ENCODE measurements around the gene CSF1R.
"Not testable (repeated sequence)": the region's sequence is repeated elsewhere in the genome, so short reads cannot be mapped to it uniquely, and the experiment has no call there.

Gene CSF1R

DNA sequence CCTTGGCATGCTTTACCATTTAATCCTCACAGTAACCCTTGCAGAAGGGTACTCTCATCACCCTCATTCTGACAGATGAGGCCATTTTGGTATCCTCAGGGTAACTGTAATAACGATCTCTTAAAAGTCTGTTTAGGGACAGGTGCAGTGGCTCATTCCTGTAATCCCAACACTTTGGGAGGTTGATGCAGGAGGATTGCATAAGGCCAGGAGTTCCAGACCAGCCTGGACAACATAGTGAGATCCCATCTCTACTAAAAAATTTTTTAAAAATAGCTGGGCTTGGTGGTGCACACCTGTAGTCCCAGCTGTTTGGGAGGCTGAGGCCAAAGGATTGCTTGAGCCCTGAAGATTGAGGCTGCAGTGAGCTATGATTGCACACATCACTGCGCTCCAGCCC is 31.8 kb downstream of the CSF1R start:
- DNase-seq (ENCODE audit: low spot score), result no peak

DNA sequence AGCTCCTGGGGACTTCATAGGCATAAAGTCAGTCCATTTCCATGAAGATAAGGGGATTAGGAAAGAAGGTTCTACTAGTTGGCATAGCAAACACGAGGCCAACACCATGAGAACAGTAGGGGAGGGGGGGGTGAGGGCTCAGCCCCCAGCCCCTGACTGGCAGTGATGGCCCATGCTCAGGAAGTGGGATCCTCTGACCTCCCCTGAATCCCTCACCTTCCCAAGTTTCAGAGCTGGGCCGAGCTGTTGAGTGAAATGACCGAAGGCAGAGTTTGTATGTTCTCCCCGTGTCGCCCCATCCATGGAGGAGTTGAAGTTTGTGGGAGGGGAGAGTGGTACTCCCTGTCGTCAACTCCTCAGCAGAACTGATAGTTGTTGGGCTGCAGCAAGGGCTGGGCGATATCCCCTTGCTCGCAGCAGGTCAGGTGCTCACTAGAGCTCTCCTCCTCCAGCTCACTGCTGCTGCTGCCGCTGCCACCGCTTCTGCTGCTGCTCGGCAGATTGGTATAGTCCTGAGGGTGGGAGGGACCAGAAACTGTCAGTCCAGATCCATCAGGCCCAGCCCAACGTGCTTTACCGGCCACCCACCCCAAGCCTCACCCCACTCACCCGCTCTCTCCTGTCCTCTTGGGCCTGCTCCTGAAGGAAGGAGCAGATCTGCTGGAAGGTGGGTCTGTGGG is 32.5 kb downstream of the CSF1R start:
- DNase-seq (ENCODE audit: low spot score), result no peak

DNA sequence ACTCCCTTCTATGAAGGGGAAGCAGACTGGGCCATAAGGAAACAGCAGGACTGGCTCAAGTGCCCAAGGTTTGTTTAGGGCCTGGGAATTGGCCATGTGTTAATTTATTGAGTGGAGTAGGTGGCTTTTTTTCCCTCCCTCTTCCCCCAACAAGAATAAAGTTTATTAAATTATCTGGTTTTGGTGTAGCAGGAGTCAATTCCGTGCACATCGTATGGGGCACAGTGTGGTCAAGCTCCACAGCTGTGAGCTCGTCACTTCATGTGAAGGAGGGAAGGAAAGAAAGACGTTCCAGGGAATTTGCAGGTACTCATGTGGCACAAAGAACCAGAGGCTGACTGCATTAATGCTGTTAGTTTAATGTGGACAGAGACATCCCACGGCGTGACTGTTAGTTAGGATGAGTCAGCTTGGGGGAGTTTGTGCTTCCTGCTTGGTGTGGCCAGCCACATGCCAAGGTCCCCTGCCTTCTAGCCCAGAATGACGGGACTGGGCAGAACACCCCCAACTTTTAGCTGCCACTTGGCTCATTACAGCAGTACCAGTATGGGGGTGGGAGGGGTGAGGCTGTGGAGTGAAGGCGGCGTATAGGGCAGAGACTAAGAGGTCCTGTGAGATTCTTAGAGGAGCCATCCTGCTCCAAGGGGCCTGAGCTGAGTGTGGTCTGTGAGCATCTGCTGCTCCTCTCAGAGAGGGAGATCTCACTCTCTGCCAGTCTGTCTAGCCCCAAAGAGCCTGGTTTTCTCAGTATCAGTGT is 33.2 kb downstream of the CSF1R start:
- no peak for DNase-seq (ENCODE audit: low spot score)

DNA sequence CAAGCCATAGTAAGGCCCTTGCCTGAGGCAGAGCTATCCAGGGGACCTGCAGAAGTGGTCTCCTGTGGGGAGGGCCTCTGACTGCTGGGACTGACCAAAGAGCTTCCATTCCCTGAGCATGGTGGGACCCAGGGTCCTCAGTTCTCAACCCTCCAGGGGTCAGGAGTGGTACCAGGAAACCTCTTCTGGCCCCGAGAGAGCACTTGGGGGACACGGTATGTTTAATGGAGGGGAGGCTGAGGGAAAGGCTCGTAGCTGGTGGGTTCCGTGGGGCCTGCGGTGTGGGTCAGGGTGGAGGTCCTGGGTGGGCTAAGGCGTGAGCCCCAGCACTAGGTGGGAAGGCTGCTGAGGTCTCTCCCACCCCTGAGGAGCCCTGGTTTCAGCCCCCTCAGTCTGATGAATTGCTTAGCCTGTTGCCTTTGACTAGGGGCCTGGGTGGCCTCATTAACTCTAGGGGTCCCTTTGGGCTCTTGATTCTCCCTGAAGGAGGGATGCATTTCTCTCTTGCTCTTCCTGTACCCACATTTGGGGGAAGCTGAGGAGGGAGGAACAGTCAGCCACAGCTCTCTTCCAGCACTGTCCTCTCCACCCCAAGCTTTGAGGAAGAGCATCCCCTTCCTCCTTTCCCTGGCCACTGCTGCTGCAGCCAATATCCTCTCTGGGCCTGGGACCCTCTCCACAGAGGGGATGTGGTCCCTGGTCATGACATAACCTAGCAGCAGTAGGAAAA is 34.0 kb downstream of the CSF1R start:
- DNase-seq (ENCODE audit: low spot score), result no peak

DNA sequence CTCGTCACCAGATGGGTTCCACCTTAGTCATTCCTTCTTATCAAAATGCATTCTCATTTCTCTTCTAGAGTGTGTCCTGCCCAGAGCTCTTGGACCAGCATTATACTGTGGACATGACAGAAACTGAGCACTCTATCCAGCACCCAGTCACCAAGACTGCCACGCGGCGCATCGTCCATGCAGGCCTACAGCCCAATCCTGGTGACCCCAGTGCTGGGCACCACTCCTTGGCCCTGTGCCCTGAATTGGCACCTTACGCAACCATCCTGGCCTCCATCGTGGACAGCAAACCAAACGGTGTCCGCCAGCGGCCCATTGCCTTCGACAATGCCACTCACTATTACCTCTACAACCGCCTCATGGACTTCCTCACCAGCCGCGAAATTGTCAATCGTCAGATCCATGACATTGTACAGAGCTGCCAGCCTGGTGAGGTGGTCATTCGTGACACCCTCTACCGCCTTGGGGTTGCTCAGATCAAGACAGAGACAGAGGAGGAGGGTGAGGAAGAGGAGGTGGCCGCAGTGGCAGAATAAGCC is 34.6 kb downstream of the CSF1R start:
- no peak for DNase-seq (ENCODE audit: low spot score)

DNA sequence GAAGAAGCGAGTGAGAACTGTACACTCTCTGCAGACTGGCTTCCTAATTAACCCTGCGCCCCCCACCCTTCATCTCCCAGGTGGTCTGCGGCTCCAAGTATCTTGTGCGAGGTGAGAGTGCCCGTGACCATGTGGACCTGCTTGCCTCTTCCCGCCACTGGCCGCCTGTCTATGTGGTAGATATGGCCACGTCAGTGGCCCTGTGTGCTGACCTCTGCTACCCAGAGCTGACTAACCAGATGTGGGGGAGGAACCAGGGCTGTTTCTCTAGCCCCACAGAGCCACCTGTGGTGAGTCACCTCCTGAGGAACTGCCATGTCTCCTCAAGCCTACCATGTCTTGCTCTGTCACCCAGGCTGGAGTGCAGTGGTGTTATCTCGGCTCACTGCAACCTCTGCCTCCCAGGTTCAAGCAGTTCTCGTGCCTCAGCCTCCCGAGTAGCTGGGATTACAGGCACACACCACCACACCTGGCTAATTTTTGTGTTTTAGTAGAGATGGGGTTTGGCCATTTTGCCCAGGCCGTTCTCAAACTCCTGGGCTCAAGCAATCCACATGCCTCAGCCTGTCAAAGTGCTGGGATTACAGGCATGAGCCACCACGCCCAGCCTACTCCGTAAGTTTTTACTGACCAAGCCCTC is 36.1 kb downstream of the CSF1R start:
- DNase-seq (ENCODE audit: low spot score), result not testable (repeated sequence)

DNA sequence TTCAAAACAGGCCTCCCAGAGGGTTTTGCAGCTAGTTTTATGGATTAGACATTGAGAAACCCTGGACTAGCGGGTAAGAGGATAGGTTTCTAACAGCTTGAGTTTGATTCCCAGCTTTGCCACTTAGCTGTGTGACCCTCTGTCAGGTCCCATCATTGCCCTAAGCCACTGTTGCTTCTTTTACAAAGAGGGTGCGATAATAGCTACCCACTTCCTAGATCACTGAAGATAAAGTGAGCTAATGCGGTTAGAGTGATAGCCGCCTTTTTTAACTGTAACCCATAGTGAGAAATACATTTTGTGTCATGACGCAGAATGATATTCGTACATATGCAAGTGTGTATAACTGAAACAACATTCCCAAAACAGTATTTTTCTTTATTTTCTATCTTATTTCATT is 40.3 kb downstream of the CSF1R start:
- no peak for DNase-seq (ENCODE audit: low spot score)

DNA sequence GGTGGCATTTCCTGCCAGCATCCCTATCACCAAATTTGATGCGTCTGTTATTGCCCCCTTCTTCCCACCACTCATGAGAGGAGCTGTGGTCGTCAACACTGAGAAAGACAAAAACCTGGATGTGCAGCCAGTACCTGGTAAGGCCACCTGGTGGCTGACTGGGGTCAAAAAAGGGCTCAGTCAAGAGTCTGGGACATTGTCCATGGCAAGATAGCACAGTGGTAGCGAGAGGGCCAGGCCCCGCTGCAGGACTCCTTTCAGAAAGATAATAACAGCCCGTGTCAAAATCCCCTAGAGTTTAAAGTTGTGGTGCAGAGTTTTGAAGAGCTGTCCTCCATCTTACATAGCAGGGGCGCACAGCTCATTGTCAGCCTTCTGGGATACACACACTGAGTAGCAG is 40.8 kb downstream of the CSF1R start:
- DNase-seq (ENCODE audit: low spot score), result no peak

DNA sequence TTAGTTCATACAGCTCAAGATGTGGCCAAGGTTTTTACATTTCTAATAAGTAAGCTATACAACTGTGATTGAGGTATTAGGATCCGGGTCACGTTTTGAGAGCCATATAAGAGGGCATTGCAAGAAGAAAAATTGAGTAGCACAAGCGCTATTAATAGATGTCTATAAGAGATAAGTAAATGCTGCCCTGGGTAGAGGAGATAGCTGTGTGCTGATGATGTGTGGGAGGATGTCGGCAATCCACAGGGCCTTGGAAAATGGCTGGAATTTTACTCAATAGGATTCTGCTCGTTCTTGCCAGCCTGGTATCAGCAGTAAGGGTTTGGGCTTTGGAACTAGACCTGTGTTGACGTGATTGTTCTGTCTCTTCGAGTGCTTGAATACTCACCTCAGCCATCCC is 41.6 kb downstream of the CSF1R start:
- no peak for DNase-seq (ENCODE audit: low spot score)

DNA sequence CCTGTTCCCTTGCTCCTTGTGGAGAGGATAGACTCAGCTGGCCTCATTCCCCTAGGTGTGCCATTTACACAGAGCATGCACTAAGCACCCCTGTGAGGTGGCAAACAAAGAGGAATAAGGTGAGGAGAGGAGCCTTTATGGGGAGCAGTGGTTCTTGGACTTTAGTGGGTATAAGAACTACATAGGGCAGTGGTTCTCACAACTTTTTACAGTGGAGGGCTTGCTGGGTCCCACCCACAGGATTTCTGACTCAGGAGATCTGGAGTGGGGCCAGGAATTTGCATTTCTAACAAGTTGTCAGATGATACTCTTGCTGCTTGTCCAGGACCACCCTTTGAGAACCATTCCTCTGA is 42.0 kb downstream of the CSF1R start:
- DNase-seq (ENCODE audit: low spot score), result no peak

DNA sequence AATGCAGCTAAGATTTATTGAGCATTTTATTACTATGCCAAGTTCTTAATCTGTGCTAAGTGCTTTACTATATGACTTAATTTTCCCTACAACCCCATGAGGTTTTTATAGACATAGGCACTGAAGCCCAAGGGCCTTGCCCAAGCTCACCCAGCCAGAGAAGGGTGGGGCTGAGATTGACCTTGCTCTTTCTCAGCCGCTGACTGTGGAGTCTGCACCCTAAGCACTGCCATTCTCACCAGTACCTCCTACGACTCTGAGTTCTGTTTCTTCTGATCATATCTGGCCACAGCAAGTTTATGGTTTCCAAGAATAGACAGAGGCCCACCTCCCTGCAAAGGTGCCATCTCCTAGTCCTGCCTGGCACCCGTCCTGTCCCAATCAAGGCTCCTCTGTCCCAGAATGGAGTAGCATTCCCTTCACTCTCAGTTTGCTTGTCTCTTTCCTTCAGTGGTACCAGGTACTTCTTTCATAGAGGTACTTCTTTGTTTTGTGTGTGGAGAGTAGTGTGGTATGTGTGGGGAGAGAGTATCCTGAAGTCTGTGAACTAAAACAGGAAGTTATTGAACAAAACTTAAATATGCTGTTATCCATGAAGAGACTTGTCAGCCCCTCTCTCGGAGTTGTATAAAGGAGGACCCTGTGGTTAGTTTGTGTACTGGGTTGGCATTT is 42.6 kb downstream of the CSF1R start:
- no peak for DNase-seq (ENCODE audit: low spot score)

DNA sequence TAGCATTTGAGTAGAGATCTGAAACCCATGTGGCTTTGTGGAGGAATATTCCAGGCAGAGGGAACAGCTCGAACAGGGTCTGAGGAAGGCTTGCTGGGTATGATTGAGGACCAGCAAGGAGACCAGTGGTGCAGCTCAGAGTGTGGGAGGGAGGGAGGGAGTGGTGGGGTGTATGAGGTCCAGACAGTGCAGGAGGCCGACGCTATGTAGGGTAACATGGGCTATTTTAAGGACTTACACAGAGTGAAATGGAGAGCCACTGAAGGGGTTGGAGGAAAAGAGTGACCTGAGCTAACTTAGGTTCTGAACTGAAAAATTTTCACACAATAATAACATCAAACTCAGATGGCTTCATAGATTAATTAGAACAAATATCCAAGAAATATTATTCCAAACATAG is 43.9 kb downstream of the CSF1R start:
- DNase-seq (ENCODE audit: low spot score), result no peak

DNA sequence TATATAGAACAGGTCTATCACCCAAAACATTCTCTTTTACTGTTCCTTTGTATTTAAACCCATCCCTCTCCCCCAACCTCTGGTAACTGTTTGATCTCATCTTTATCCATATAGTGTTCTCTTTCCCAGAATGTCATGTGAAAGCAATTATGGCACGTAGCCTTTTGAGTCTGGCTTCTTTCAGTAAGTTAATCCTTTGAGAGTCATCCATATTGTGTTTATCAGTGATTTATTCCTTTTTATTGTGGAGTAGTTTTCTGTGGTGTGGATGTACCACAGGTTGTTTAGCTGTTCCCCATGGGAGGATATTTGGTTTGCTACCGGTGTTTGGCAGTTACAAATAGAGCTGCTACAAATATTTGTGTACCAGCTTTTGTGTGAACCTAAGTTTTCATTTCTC is 47.8 kb downstream of the CSF1R start:
- DNase-seq (ENCODE audit: low spot score), result no peak

DNA sequence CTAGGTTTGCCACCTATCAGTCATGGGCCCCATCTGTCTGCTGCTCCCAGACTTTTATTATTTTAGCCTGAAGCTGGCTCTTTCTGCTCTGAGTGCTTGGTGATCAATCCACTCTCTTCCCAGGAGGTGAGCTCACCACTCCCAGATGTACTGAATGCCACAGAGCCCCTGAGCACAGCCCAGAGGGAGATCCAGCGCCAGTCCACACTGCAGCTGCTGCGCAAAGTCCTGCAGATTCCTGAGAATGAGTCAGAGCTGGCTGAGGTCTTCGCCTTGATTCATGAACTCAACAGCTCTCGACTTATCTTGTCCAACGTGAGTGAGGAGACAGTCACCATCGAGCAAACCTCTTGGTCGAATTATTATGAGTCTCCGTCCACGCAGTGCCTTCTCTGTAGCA is 49.8 kb downstream of the CSF1R start:
- DNase-seq (ENCODE audit: low spot score), result no peak

DNA sequence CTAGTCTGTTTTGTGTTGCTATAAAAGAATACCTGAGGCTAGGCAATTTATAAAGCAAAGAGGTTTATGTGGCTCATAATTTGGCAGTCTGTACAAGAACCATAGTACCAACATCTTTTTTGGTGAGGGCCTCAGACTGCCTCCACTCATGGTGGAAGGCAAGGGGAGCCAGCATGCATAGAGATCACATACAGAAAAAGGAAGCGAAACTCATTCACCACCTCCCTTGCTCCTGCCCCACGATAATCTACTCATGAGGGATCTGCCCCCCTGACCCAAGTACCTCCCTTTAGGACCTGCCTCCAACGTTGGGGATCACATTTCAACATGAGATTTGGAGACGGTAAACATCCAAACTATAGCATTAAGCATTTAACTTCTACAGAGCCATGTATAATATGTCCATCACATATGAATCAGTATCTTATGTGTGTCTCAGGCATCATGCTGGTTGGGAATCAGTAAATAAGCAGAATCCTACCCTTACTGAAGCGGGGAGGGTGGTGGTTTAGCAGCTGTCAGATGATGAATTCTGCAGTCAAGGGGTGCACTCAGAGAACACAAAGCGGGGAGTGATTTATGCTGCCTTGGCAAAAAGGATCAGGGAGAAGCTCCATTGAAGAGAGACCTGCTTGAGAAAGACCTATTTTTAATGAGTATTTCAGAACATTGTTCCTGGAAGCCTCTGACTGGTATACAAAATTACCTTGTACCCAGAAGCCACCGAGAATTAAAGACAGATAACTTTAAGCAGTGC is 51.0 kb downstream of the CSF1R start:
- DNase-seq (ENCODE audit: low spot score), result peak; percentile 62

DNA sequence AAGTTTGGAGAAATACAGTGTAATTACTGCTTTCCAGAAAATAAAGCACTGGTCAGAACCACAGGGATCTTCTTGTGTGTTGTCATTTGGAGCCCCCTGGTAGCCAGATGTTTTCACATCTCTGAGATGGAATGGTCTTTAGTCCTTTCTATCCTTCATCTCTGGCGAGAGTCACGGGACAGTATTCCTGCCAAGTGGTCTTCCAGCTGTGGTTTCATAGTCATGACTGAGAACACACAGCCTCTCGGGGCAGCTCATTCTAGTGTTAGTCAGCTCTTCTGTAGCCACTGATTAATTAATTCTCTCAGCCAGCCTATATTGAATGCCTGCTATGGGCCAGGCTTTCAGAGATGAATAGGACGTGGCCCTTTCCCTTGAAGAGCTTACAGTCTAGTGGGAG is 51.7 kb downstream of the CSF1R start:
- DNase-seq (ENCODE audit: low spot score), result no peak

DNA sequence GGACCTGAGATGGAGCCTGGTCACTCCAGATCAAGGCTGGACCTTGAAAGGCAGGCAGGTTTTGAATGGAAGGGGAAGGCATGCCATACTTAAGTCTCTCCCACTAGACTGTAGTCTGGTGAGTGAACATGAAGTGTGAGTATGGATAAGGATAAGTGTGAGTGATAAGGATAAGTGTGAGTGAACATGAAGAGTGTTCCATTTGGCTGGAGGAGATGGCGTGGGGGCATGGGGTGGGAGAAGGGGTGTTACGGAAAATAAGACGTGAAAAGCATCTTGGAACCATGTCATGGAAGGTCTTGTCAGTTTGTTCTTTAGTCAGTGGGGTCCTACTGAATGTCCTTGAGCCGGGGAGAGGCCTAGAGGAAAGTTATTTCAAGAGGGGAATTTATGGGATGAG is 53.0 kb downstream of the CSF1R start:
- no peak for DNase-seq (ENCODE audit: low spot score)

DNA sequence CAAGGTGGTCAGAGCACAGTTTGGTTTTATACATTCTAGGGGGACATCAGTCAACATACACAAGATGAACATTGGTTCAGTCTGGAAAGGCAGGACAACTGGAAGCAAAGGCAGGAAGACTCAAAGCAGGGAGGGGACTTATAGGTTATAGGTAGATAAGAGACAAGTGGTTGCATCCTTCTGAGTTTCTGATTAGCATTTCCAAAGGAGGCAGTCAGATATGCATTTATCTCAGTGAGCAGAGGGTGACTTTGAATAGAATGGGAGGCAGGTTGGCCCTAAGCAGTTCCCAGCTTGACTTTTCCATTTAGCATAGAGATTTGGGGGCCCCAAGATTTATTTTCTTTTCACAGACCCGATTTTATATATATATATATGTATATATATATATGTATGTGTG is 58.3 kb downstream of the CSF1R start:
- DNase-seq (ENCODE audit: low spot score), result not testable (repeated sequence)

DNA sequence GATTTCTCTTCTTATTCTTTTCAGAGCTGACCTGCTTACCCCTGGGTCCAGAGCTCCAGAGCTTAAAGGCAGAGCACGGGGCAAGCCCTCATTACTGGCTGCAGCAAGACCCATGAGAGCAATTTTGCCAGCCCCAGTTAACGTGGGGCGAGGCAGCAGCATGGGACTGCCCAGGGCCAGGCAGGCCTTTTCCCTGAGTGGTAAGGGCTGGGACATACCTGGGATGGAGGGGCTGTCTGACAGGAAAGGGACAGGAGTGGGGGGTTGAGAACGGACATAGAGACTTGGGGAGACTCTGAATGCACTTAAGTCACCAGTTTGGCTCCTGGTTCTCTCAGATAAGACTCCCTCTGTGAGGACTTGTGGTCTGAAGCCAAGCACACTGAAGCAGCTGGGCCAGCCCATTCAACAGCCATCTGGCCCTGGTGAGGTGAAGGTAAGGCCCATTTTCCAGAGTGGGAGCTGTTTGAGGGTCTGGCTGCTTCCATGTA is 59.6 kb downstream of the CSF1R start:
- DNase-seq (ENCODE audit: low spot score), result no peak

DNA sequence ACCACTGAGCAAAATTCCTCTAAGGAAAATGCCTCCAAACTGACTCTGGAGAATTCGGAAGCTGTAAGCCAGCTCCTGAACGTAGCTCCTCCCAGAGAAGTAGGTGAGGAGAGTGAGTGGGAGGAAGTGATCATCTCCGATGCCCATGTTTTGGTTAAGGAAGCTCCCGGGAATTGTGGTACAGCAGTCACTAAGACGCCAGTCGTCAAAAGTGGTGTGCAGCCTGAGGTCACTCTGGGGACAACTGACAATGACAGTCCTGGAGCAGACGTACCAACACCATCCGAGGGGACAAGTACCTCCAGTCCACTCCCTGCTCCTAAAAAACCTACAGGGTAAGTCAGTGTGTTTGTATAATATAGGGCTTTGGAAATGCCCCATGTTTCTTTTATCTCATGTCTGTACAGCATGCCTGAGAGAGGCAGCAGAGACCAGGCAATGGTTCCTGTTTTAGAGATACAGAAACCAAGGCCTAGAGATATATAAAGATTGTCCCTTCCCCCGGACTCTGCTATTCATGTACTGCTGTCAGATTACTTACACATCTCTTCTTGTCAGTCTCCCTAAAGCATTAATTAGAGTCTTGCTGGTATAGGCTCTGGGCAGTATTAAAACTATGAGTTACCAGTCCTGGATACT is 61.9 kb downstream of the CSF1R start:
- DNase-seq (ENCODE audit: low spot score), result no peak

DNA sequence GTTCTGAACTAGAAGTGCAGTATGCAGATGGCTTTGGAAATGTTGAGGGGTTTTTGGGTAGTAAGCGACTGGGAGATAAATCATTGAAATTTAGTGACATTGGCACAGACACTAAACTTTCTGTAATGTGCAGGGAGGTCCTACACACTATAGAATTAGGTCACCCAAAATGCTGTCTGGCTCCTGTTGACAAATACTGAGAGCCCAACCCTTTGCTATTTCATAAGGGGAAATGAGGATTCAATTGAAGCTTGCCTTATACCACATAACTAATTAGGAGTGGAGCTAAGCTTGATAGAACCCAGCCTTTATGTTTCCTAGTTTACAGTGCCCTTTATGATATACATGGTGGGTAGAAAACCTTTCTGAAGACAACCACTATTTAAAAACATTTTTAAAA is 63.2 kb downstream of the CSF1R start:
- no peak for DNase-seq (ENCODE audit: low spot score)

All from NAMALWA (cell line).